Measurements from ENCODE around the gene CYREN.

The CYREN gene

DNA sequence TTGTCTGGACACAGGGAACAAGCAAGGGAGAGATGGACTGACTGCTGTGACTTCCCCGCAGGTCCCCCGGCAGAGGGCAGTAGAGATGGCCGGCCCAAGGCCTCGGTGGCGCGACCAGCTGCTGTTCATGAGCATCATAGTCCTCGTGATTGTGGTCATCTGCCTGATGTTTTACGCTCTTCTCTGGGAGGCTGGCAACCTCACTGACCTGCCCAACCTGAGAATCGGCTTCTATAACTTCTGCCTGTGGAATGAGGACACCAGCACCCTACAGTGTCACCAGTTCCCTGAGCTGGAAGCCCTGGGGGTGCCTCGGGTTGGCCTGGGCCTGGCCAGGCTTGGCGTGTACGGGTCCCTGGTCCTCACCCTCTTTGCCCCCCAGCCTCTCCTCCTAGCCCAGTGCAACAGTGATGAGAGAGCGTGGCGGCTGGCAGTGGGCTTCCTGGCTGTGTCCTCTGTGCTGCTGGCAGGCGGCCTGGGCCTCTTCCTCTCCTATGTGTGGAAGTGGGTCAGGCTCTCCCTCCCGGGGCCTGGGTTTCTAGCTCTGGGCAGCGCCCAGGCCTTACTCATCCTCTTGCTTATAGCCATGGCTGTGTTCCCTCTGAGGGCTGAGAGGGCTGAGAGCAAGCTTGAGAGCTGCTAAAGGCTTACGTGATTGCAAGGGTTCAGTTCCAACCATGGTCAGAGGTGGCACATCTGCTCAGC lies 6.0 kb downstream of the CYREN start:
- no peak overlapping the region for H3K4me3 ChIP-seq (ENCODE audit: low read length)
- DNase-seq (ENCODE audit: low read depth, low spot score), result no peak

DNA sequence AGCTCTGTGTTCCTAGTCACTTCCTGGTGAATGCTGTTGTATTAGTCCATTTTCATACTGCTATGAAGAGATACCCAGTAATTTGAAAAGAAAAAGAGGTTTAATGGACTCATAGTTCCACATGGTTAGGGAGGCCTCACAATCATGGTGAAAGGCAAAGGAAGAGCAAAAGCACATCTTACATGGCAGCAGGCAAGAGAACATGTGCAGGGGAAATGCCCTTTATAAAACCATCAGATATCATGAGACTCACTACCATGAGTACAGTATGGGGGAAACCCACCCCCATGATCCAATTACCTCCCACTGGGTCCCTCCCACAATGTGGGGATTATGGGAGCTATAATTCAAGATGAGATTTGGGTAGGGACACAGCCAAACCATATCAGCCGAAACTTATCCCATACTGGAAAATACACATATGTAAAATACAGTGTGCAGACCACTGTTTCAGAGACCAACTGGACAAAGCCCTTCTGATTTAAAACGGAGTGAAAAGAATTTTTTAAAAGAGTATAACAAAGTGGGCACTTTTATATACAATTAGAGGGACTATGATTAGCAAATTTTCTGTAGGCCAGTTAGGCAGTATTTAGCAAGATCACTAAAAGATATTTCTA lies 8.0 kb downstream of the CYREN start:
- no peak overlapping the region for H3K4me3 ChIP-seq (ENCODE audit: low read length)
- DNase-seq (ENCODE audit: low read depth, low spot score), result no peak

DNA sequence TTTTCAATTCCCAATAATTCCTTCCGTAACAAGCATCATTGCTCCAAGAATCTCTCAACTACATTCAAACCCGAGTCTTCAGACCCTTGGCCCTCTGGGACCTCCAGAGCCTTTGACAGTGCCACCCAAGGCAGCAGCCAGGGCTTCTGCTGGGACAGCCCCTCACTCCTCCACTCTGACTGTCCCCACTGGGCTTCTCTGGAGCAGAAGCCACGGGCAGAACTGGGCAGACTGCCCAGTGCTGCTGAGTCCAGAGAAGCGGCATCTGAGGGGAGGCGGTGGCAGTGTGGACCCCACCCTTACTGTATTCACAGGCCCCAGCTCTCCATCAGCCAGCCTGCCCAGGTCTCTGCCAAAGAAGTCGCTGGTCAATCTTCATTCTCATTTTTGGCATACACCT lies 8.8 kb downstream of the CYREN start:
- DNase-seq (ENCODE audit: low read depth, low spot score), result no peak
- no peak overlapping the region for H3K4me3 ChIP-seq (ENCODE audit: low read length)

DNA sequence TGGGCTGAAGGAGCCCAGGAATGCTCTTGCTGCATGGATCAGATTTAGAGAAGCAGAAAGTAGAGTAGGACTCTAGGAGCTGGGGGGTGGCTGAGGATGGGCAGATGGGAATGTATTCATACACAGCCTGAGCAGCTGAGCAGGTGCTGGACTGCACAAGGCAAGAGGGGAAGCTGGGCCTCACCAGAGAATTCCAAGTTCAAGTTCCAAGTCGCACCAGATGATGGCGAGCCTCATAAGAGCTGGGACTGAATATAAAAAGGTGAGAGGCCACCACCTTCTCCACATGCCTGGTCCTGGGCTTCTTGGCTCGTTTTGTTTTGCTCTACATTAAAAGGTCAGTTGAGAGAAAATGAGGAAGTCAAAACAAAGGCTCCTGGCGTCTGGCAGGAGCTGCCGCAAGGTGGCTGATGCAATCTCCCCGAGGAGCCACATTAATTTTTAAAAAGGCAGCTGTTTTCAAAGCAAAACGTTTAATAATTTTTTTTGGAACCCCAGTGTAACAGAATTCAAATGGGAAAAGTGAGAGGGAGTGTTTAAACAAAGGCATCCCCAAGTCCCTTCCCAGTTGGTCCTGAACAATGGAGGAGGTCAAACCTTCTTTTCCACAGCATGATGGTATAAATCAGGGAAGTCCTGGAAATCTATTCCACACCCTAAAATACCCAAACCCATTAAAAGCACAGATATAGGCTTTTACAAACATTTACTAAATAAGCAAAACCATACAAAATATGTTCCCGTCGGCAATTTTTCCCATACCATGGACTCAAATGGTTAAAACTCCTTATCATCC lies 9.5 kb downstream of the CYREN start:
- DNase-seq (ENCODE audit: low read depth, low spot score), result no peak
- no peak overlapping the region for H3K4me3 ChIP-seq (ENCODE audit: low read length)

GRCh38 chr7:135160098-135160857 lies 10.2 kb downstream of the CYREN start:
- peak; percentile 7 for DNase-seq (ENCODE audit: low read depth, low spot score)
- no peak overlapping the region for H3K4me3 ChIP-seq (ENCODE audit: low read length)

GRCh38 chr7:135159359-135160085 lies 11.0 kb downstream of the CYREN start:
- no peak overlapping the region for H3K4me3 ChIP-seq (ENCODE audit: low read length)
- no peak for DNase-seq (ENCODE audit: low read depth, low spot score)

DNA sequence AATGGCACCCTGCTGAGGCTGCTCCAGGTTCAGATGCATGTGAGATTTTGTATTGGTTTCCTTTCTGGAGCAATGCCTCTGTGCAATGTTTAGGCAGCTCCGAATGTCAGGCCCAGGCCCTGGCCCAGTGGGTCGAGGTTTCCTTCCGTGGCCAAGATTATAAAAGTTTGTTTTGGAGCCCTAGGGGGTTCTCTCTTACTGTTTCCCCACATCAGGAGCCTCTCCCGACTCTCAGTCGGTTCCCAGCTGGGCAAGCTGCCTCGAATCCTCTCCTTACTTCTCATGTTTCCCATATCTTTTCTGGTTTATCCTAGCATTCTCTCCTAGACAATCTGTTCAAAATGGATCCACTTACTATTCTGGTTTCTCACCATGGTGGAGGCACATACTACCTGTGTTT lies 11.6 kb downstream of the CYREN start:
- DNase-seq (ENCODE audit: low read depth, low spot score), result no peak
- no peak overlapping the region for H3K4me3 ChIP-seq (ENCODE audit: low read length)

GRCh38 chr7:135158141-135158655 lies 12.3 kb downstream of the CYREN start:
- DNase-seq (ENCODE audit: low read depth, low spot score), result no peak
- no peak overlapping the region for H3K4me3 ChIP-seq (ENCODE audit: low read length)

- DNase-seq (ENCODE audit: low read depth, low spot score), result no peak
- no peak overlapping the region for H3K4me3 ChIP-seq (ENCODE audit: low read length)
Observed at GRCh38 chr7:135156290-135156689, 14.2 kb downstream of the CYREN start.

- H3K4me3 ChIP-seq (ENCODE audit: low read length), result no peak overlapping the region
- no peak for DNase-seq (ENCODE audit: low read depth, low spot score)
Observed at GRCh38 chr7:135154734-135155133, 15.8 kb downstream of the CYREN start.

- DNase-seq (ENCODE audit: low read depth, low spot score), result no peak
- no peak overlapping the region for H3K4me3 ChIP-seq (ENCODE audit: low read length)
Observed at GRCh38 chr7:135152442-135152841, 18.1 kb downstream of the CYREN start.

GRCh38 chr7:135151533-135151932 lies 19.0 kb downstream of the CYREN start:
- no peak overlapping the region for H3K4me3 ChIP-seq (ENCODE audit: low read length)
- no peak for DNase-seq (ENCODE audit: low read depth, low spot score)

GRCh38 chr7:135151132-135151531 lies 19.4 kb downstream of the CYREN start:
- no peak for DNase-seq (ENCODE audit: low read depth, low spot score)
- no peak overlapping the region for H3K4me3 ChIP-seq (ENCODE audit: low read length)

GRCh38 chr7:135150072-135150782 lies 20.3 kb downstream of the CYREN start:
- DNase-seq (ENCODE audit: low read depth, low spot score), result no peak
- no peak overlapping the region for H3K4me3 ChIP-seq (ENCODE audit: low read length)

GRCh38 chr7:135147899-135148721 lies 22.4 kb downstream of the CYREN start, which contains the start of gene TMEM140:
TSS of gene TMEM140 (plus strand) at chr7:135148072. CDS start at chr7:135164442, 16,370 bp downstream.
- DNase-seq (ENCODE audit: low read depth, low spot score), result peak; percentile 26
- peak within 1 kb of the TSS; percentile 38 for H3K4me3 ChIP-seq (ENCODE audit: low read length)

GRCh38 chr7:135147341-135147898 lies 23.1 kb downstream of the CYREN start:
- peak overlapping the region; percentile 38 for H3K4me3 ChIP-seq (ENCODE audit: low read length)
- no peak for DNase-seq (ENCODE audit: low read depth, low spot score)

Measured in Jurkat, Clone E6-1 (cell line).